HG03571 (cell line): ENCODE measurements around the gene HSPA9.

Experiments
- ATAC-seq: cut with Tn5 transposase; IDR thresholded peaks from one replicate; pipeline ENCODE4 v1.9.1; 2021; ENCODE audit not compliant: unreplicated experiment

Gene HSPA9

GRCh38 chr5:138596105-138596881 is 21.1 kb upstream of the HSPA9 start:
- no peak for ATAC-seq

- no peak for ATAC-seq
Measured at GRCh38 chr5:138595180-138595795, 20.1 kb upstream of the HSPA9 start.

- ATAC-seq: no peak
Measured at GRCh38 chr5:138594305-138595058, 19.3 kb upstream of the HSPA9 start.

GRCh38 chr5:138588013-138588788 is 13.0 kb upstream of the HSPA9 start:
- no peak for ATAC-seq

- ATAC-seq: no peak
Measured at GRCh38 chr5:138585157-138585556, 10.0 kb upstream of the HSPA9 start.

GRCh38 chr5:138583984-138584637 is 8.9 kb upstream of the HSPA9 start:
- ATAC-seq: no peak

GRCh38 chr5:138582959-138583358 is 7.8 kb upstream of the HSPA9 start:
- no peak for ATAC-seq

- ATAC-seq: no peak
Measured at GRCh38 chr5:138580777-138581176, 5.6 kb upstream of the HSPA9 start.

- ATAC-seq: no peak
Measured at GRCh38 chr5:138580001-138580400, 4.8 kb upstream of the HSPA9 start.

- ATAC-seq: no peak
Measured at GRCh38 chr5:138579517-138579863, 4.3 kb upstream of the HSPA9 start.

GRCh38 chr5:138577452-138577851 is 2.3 kb upstream of the HSPA9 start:
- ATAC-seq: no peak

- no peak for ATAC-seq
Measured at GRCh38 chr5:138574744-138575193, 432 bp downstream of the HSPA9 start.

- no peak for ATAC-seq
Measured at GRCh38 chr5:138573949-138574670, 1.1 kb downstream of the HSPA9 start.

- ATAC-seq: no peak
Measured at GRCh38 chr5:138573223-138573622, 2.0 kb downstream of the HSPA9 start.

GRCh38 chr5:138570871-138571270 is 4.3 kb downstream of the HSPA9 start:
- ATAC-seq: no peak

- ATAC-seq: no peak
Measured at GRCh38 chr5:138569782-138570181, 5.4 kb downstream of the HSPA9 start.

GRCh38 chr5:138568061-138568824 is 7.0 kb downstream of the HSPA9 start:
- no peak for ATAC-seq

GRCh38 chr5:138566792-138567191 is 8.4 kb downstream of the HSPA9 start:
- ATAC-seq: no peak

GRCh38 chr5:138565100-138565821 is 9.9 kb downstream of the HSPA9 start:
- ATAC-seq: no peak
